Measurements from ENCODE around the gene MBTPS1. TPM values are rescaled to one million over a fixed set of nuclear protein-coding genes. Genes with fewer than 3 reads are reported as not detected.

The MBTPS1 gene
- total RNA-seq, 1 donor from 2014 or later = 54.5 TPM

DNA sequence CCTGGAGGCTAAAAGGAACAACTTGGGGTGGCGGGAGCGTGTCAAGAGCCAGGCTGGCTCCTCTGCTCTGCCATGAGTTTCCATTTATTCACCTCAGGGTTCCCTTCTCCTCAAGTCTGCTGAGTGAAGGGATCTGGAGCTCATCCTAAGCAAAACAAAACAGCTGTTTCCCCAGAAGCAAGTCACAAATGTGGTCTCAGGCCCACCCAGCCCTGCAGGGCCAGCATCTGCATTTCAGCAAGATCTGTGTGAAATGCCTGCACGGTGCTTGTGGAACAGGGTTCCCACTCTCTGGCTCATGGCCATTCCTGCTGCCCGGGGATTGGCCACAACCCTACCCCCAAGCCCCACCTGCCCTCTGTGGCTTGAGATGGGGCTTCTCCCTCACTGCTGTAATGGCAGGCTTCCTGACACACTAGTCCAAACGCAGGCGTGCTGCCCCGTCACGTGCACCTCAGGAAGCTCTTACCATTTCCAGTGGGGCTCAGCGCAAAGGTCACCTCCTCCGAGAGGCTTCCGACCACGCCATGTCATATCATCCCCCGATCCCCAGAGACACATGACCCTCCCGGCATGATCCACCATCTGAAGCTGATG, 76.4 kb downstream of the MBTPS1 start:
- no peak for DNase-seq (ENCODE audit: low spot score)
- peaks cover 12% of the 10 kb centered on the region for H3K9me3 Mint-ChIP-seq
- H3K27ac Mint-ChIP-seq = no peak overlapping the region
- no peak overlapping the region for H3K4me3 Mint-ChIP-seq
- intact Hi-C loops (cut with micrococcal nuclease) = no loop called here
- H3K27me3 Mint-ChIP-seq (ENCODE audit: insufficient read depth) = peaks cover 15% of the 10 kb centered on the region
- H3K4me1 Mint-ChIP-seq (ENCODE audit: low read depth) = no peaks in the 10 kb centered on the region
- H3K36me3 Mint-ChIP-seq (ENCODE audit: low read depth) = no peaks in the 10 kb centered on the region

DNA sequence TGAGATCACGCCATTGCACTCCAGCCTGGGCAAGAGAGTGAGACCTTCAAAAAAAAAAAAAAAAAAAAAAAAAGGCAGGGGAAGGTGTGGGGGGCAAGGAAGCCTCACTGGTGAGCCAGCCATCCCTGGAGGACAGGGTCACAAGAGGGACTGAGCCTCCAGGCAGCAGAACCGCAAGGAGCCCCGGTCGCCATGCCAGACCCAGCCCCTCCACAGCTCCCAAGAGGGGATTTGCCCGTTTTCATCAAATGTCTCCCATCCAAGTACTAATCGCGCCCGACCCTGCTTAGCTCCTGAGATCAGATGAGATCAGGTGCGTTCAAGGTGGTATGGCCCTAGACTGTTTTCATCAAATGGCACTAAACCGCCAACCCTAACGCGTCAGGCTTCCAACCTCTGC, 77.0 kb downstream of the MBTPS1 start:
- no peak for DNase-seq (ENCODE audit: low spot score)

DNA sequence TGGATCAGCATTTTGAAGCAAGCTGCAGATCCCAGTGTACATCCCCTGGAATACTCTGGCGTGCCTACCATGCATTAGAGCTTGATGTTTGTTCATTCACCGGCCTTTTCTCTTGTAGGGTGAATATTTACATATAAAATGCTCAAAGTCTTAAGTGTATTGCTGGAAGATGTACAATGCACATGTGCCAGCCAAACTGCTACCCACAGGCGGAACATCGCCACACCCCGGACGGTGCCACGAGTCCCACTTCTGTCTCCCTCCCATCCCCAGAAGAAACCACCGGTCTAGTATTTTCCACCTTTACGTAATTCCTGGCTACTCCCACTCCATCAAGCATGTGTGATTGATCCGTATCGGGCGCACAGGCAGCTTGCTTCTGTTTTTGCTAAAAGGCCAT, 78.3 kb downstream of the MBTPS1 start:
- Mint-ChIP-seq H3K4me1 (ENCODE audit: low read depth) (no peaks in the 10 kb centered on the region), H3K36me3 (ENCODE audit: low read depth) (no peaks in the 10 kb centered on the region), H3K9me3 (peaks cover 14% of the 10 kb centered on the region), H3K27me3 (ENCODE audit: insufficient read depth) (peaks cover 6% of the 10 kb centered on the region), H3K4me3 (no peak overlapping the region), H3K27ac (no peak overlapping the region)
- intact Hi-C loops (cut with micrococcal nuclease) = no loop called here
- no peak for DNase-seq (ENCODE audit: low spot score)

More for the DNA sequence above, 77.0 kb downstream of the MBTPS1 start:
- Mint-ChIP-seq H3K36me3 (ENCODE audit: low read depth) (no peaks in the 10 kb centered on the region), H3K27ac (no peak overlapping the region), H3K9me3 (peaks cover 14% of the 10 kb centered on the region), H3K4me3 (no peak overlapping the region), H3K4me1 (ENCODE audit: low read depth) (no peaks in the 10 kb centered on the region), H3K27me3 (ENCODE audit: insufficient read depth) (peaks cover 15% of the 10 kb centered on the region)
- intact Hi-C loops (cut with micrococcal nuclease) = no loop called here

DNA sequence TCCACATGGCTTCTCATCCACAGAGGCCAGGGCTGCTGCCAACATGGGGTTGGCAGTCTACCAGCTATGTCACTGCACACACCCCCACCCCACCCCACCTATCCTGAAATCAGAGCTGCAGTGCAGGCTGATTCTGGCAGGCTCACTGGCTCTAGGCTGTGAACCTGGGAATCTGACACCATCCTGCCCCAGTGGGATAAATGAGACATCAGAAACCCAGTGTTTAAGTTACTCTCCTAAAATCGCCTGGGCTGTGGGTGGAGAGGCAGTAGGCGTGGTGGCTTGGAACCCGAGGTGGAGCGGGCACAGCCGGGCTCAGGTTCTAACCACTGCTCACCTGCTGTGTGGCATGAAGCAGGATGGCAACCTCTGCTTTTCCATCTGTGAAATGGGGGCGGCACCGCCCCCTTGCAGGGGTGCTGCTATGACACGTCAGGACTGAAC, 79.7 kb downstream of the MBTPS1 start:
- no peak for DNase-seq (ENCODE audit: low spot score)
- no peaks in the 10 kb centered on the region for H3K36me3 Mint-ChIP-seq (ENCODE audit: low read depth)
- no peak overlapping the region for H3K27ac Mint-ChIP-seq
- peaks cover 14% of the 10 kb centered on the region for H3K9me3 Mint-ChIP-seq
- H3K4me3 Mint-ChIP-seq = no peak overlapping the region
- H3K4me1 Mint-ChIP-seq (ENCODE audit: low read depth) = no peaks in the 10 kb centered on the region
- peaks cover 3% of the 10 kb centered on the region for H3K27me3 Mint-ChIP-seq (ENCODE audit: insufficient read depth)
- intact Hi-C loops (cut with micrococcal nuclease) = no loop called here

DNA sequence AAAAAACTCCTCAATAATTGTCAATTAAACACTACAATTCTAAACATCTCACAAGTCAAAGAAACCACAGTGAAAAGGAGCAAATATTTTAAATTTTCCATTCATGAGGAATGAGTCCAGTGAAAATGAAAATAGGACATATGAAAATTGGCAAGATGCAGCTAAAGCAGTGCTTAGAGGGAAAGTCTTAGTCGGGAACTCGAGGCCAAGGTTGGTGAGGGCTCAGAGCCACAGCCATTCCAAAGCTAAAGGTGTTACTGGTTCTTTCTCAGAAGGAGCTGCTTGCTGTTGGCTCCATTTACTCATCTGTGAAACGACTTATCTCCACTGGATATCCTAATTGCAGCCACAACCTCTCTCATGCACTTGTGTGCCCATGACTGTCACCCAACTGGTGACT, 80.6 kb downstream of the MBTPS1 start:
- Mint-ChIP-seq H3K27ac (no peak overlapping the region), H3K4me1 (ENCODE audit: low read depth) (no peaks in the 10 kb centered on the region), H3K36me3 (ENCODE audit: low read depth) (no peaks in the 10 kb centered on the region), H3K4me3 (no peak overlapping the region), H3K27me3 (ENCODE audit: insufficient read depth) (peaks cover 3% of the 10 kb centered on the region), H3K9me3 (peaks cover 14% of the 10 kb centered on the region)
- intact Hi-C loops (cut with micrococcal nuclease) = no loop called here
- no peak for DNase-seq (ENCODE audit: low spot score)

DNA sequence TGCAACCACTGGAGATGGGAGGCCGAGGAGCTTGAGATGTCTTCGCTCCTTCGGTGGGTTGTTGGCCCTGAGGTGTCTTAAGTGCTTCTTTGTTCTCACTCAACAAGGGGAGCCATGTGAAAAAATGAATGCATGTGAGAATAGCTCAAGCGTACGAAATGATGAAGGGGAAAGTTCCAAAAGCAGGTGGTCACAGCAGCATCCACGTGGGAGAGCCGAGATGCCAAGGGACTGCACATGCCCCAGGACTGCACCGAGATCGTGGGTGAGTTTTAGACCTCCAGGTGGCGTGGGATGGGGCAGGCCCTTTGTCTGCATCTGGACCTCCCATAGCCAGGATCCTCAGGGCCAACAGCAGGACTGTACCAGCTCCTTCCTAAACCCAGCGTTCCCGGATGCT, 82.2 kb downstream of the MBTPS1 start:
- peaks cover 14% of the 10 kb centered on the region for H3K9me3 Mint-ChIP-seq
- no peak overlapping the region for H3K4me3 Mint-ChIP-seq
- intact Hi-C loops (cut with micrococcal nuclease) = no loop called here
- DNase-seq (ENCODE audit: low spot score) = no peak
- H3K36me3 Mint-ChIP-seq (ENCODE audit: low read depth) = no peaks in the 10 kb centered on the region
- H3K4me1 Mint-ChIP-seq (ENCODE audit: low read depth) = peaks cover 11% of the 10 kb centered on the region
- H3K27me3 Mint-ChIP-seq (ENCODE audit: insufficient read depth) = peaks cover 8% of the 10 kb centered on the region
- no peak overlapping the region for H3K27ac Mint-ChIP-seq

DNA sequence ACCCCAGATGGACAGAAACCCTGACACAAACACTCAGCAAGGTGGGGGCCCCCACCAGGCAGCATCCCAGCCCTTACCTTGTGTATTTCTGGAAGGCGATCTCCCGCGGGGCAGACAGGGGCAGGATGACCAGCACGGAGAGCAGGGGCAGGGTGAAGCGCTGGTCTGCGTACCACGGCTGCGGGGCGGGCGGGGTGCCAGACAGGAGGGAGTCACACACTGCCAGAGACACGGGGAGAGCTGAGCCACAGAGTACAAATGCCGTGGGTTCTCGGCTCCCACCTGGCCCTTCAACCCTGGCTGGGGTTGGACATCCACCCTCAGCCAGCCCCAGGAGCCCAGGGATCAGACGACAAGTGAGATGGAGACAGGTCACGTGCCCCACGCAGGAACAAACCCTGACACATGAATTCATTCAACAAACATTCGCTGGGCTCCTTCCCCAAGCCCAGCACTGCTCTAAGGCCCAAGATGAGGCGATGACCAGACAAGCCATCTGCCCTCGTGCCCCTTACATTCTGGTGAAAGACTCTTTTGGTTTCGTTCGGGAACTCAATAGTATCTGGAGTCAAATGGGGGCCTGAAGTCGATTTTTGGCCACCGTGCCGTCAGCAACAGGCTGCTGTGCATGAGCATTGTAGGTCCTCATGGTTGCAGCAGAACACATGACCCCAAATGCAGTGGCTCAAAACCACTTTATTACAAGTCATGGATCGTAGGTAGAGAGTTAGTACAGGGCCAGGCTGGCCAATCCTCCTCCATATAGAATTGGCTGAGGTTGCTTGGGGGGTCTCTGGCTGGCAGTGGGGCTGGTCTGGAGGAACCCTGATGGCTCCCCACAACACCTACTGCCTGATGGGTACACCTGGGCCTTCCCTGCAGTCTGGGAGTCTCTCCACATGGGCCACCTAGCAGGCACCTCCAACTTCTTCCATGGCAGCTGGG, 83.2 kb downstream of the MBTPS1 start:
- Mint-ChIP-seq H3K27ac (no peak overlapping the region), H3K4me3 (no peak overlapping the region), H3K27me3 (ENCODE audit: insufficient read depth) (peaks cover 5% of the 10 kb centered on the region), H3K9me3 (peaks cover 14% of the 10 kb centered on the region), H3K36me3 (ENCODE audit: low read depth) (no peaks in the 10 kb centered on the region), H3K4me1 (ENCODE audit: low read depth) (peaks cover 19% of the 10 kb centered on the region)
- DNase-seq (ENCODE audit: low spot score) = no peak
- intact Hi-C loops (cut with micrococcal nuclease) = no loop called here

DNA sequence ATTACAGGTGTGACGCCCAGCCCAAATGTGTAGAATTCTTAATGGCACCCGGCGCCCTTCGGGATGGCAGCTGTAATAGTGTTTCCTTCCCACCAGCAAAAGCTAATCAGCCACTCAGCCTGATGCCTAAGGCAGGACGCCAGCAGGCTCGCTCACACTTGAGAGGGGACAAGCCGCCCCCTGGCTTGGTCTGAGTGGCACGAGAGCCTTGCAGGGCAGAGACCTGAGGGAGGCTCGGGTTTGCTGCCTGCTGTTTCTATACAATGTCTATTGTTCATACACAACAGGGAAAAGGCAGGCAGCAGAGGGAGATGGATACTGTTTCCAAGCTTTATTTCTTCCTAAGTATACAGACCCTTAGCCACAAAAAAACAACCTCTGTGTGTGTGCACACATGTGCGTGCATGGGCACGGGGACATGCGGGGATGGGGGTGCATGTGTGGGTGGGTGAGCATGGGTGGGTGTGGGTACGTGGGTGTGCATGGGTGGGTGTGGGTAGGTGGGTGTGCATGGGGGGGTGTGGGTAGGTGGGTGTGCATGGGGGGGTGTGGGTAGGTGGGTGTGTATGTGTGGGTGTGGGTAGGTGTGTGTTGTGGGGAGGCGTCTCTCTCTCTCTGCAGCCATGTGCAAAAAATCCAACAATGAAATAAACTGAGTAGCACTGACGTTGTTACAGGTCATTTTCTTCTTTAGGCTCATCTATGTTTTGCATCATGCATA, 84.1 kb downstream of the MBTPS1 start:
- no peak overlapping the region for H3K4me3 Mint-ChIP-seq
- no peaks in the 10 kb centered on the region for H3K36me3 Mint-ChIP-seq (ENCODE audit: low read depth)
- intact Hi-C loops (cut with micrococcal nuclease) = no loop called here
- H3K4me1 Mint-ChIP-seq (ENCODE audit: low read depth) = peaks cover 23% of the 10 kb centered on the region
- DNase-seq (ENCODE audit: low spot score) = no peak
- peaks cover 14% of the 10 kb centered on the region for H3K9me3 Mint-ChIP-seq
- H3K27ac Mint-ChIP-seq = no peak overlapping the region
- H3K27me3 Mint-ChIP-seq (ENCODE audit: insufficient read depth) = peaks cover 5% of the 10 kb centered on the region

DNA sequence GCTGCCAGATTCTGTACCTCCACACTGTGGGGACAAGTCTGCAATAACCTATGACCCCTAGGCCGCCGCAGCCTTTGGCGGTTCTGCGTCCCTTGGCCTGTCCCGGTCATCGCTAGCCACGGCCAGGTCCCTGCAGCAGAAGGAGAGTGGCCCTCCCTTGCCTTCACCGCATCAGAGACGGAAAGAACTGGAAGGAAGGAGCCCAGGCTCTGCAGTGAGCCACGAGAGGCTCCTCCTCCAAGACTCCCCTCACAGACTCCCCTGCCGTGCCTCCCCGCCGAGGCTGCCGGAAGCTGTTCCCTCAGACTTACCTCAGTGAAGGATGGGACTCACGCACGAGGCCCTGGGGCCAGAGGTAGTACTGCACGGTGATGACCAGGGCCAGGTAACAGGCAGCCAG, 85.2 kb downstream of the MBTPS1 start:
- Mint-ChIP-seq H3K27ac (no peak overlapping the region), H3K9me3 (peaks cover 14% of the 10 kb centered on the region), H3K36me3 (ENCODE audit: low read depth) (no peaks in the 10 kb centered on the region), H3K27me3 (ENCODE audit: insufficient read depth) (peaks cover 5% of the 10 kb centered on the region), H3K4me1 (ENCODE audit: low read depth) (peaks cover 24% of the 10 kb centered on the region), H3K4me3 (no peak overlapping the region)
- no peak for DNase-seq (ENCODE audit: low spot score)
- intact Hi-C loops (cut with micrococcal nuclease) = no loop called here

DNA sequence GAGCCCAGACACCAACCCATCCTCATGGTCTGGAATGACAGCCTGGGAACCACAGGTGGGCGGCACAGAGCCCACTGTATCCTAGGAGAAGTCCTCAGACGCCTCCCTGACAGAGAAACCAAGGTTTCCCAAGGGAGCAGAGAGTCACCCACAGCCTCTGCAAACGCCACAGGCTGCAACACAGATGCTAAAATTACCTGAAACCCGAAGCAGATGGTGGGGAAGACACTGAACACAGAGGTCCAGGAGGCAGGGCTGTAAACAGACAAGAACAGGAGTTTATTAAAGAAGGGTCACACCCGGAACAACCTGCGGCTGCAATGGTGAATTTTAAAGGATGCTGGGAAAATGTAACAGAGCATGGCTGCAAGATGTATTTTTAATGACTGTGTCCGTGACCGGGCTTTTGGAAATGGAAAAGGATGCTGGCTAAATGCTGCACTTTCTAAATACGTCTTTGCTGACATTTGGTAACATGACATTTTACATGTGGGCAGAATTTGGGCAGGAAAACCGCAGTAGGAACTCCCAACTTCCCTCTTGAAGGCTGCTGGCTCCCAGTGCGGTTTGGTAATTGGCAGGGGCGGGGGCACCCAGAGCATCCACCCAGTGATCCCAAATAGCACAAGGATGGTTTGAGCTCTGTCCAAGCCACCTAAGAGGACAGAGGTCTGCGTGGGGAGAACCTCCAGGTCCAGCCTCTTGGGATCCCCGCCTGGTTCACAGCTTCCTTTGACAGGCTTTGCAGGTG, 87.3 kb downstream of the MBTPS1 start:
- H3K4me1 Mint-ChIP-seq (ENCODE audit: low read depth) = peaks cover 24% of the 10 kb centered on the region

DNA sequence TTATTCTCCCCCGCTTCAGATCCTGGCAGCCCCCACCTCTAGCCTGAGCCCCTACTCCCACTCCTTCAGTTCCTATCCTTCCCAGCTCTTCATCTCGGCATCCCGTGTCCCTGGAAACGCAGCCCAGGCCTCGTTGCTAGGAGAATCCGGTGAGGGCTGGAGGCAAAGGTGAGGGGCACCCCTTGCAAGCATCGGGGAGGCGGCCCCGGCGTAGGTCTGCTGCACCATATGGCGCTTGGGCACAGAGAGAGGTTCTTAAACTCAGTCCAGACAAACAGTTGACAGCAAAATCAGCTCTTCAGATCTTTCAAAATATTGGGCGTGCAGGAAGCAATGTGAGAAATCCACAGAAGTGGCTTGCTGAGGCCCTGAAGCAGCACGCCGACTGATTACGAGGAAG, 89.1 kb downstream of the MBTPS1 start:
- no peak overlapping the region for H3K4me3 Mint-ChIP-seq
- peaks cover 24% of the 10 kb centered on the region for H3K4me1 Mint-ChIP-seq (ENCODE audit: low read depth)
- peaks cover 10% of the 10 kb centered on the region for H3K27me3 Mint-ChIP-seq (ENCODE audit: insufficient read depth)
- no peaks in the 10 kb centered on the region for H3K9me3 Mint-ChIP-seq
- no peak for DNase-seq (ENCODE audit: low spot score)
- intact Hi-C loops (cut with micrococcal nuclease) = no loop called here
- no peak overlapping the region for H3K27ac Mint-ChIP-seq
- no peaks in the 10 kb centered on the region for H3K36me3 Mint-ChIP-seq (ENCODE audit: low read depth)

More for the DNA sequence above, 87.3 kb downstream of the MBTPS1 start:
- H3K36me3 Mint-ChIP-seq (ENCODE audit: low read depth) = no peaks in the 10 kb centered on the region
- DNase-seq (ENCODE audit: low spot score) = no peak
- no peaks in the 10 kb centered on the region for H3K9me3 Mint-ChIP-seq
- no peak overlapping the region for H3K4me3 Mint-ChIP-seq
- H3K27me3 Mint-ChIP-seq (ENCODE audit: insufficient read depth) = peaks cover 5% of the 10 kb centered on the region
- no peak overlapping the region for H3K27ac Mint-ChIP-seq
- intact Hi-C loops (cut with micrococcal nuclease) = no loop called here

DNA sequence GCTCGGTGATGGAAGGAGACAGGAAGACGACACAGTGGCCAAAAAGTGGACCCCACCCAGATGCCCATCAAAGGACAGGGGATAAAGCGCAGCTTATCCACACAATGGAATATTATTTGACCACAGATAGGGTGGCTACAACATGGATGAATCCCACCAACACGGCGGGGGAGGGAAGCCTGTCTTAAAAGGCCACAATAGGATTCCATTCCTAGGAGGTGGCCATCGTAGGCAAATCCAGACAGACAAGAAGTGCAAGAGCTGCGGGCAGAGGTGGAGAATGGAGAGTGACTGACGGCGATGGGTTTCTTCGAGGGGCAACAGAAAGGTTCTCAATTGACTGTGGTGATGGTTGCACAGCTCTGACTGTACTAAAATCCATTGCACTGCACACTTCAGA, 90.1 kb downstream of the MBTPS1 start:
- Mint-ChIP-seq H3K4me3 (no peak overlapping the region), H3K36me3 (ENCODE audit: low read depth) (no peaks in the 10 kb centered on the region), H3K27ac (no peak overlapping the region), H3K9me3 (peaks cover 4% of the 10 kb centered on the region), H3K27me3 (ENCODE audit: insufficient read depth) (peaks cover 11% of the 10 kb centered on the region), H3K4me1 (ENCODE audit: low read depth) (peaks cover 24% of the 10 kb centered on the region)
- DNase-seq (ENCODE audit: low spot score) = no peak
- intact Hi-C loops (cut with micrococcal nuclease) = no loop called here

Data from activated T-helper 1 cell treated with anti-CD3 and anti-CD28 coated beads, Interleukin-12 subunit alpha, Interleukin-12 subunit beta, Interleukin-2, Interleukin-4 antibody, amounts not matched to agents 30 ng/mL and 10 ng/mL and 1 ng/mL, durations not matched to agents 14 hours and 24 hours and 36 hours (primary cell).